NCI-H1105 treated with DMSO at 0.1 percent for 48 hours (cell line): ENCODE measurements around the gene MDP1.
A peak's percentile ranks its signal among the peaks of the same experiment; 100 is the strongest.
"Not testable (repeated sequence)": the region's sequence is repeated elsewhere in the genome, so short reads cannot be mapped to it uniquely, and the experiment has no call there.

Source experiments
- DNase-seq: peaks from one replicate; lab custom pipeline; 2025; lab: John Stamatoyannopoulos, UW

Gene MDP1

GRCh38 chr14:24250354-24250753 is 34.5 kb upstream of the MDP1 start:
- DNase-seq, result no peak

GRCh38 chr14:24249230-24250021 is 33.6 kb upstream of the MDP1 start:
- no peak for DNase-seq

GRCh38 chr14:24247422-24247821 is 31.6 kb upstream of the MDP1 start:
- DNase-seq, result no peak

GRCh38 chr14:24246765-24247212 is 30.9 kb upstream of the MDP1 start:
- no peak for DNase-seq

GRCh38 chr14:24245350-24245749 is 29.5 kb upstream of the MDP1 start:
- not testable (repeated sequence) for DNase-seq

GRCh38 chr14:24243336-24243836 is 27.5 kb upstream of the MDP1 start:
- DNase-seq, result no peak

GRCh38 chr14:24241829-24242443 is 26.1 kb upstream of the MDP1 start:
- peak; percentile 97 for DNase-seq

GRCh38 chr14:24240110-24240918 is 24.4 kb upstream of the MDP1 start:
- no peak for DNase-seq

- no peak for DNase-seq
These were observed 22.7 kb upstream of the MDP1 start for GRCh38 chr14:24238527-24239037.

GRCh38 chr14:24238123-24238522 is 22.3 kb upstream of the MDP1 start:
- no peak for DNase-seq

GRCh38 chr14:24237463-24237955 is 21.6 kb upstream of the MDP1 start:
- DNase-seq, result no peak

- DNase-seq, result no peak
These were observed 21.0 kb upstream of the MDP1 start for GRCh38 chr14:24236689-24237462.

- DNase-seq, result no peak
These were observed 20.2 kb upstream of the MDP1 start for GRCh38 chr14:24235804-24236688.

- DNase-seq, result no peak
These were observed 18.5 kb upstream of the MDP1 start for GRCh38 chr14:24234095-24235005.

GRCh38 chr14:24233538-24233866 is 17.6 kb upstream of the MDP1 start:
- no peak for DNase-seq

- peak; percentile 79 for DNase-seq
These were observed 17.0 kb upstream of the MDP1 start, which contains the start of gene GMPR2 for GRCh38 chr14:24232645-24233537. GMPR2 (plus strand) TSS chr14:24232929; CDS start chr14:24233254, 325 bp downstream.

- DNase-seq, result peak; percentile 85
These were observed 16.3 kb upstream of the MDP1 start, which contains the start of gene NEDD8 for GRCh38 chr14:24232121-24232644. NEDD8 (minus strand) TSS chr14:24232367; CDS start chr14:24232267, 100 bp downstream.
